Muscle of arm (tissue), 12 donors: Measurements from ENCODE around the gene EIF3J. TPM values are rescaled to one million over a fixed set of nuclear protein-coding genes. Genes with fewer than 3 reads are reported as not detected.

Experiments
- DNase-seq: peaks from one replicate; pipeline ENCODE4 v3.0.0-alpha.2; 2013
- polyA plus RNA-seq, 12 donors: library from polyadenylated mRNA; unstranded; fragments of 120-200 nt; gene quantifications; one replicate each; pipeline ENCODE4 v1.2.1, GENCODE V29; 2013; ENCODE audit not compliant: insufficient read length in 12 of 12

The EIF3J gene
- polyA plus RNA-seq, 12 donors, result 80.7 to 108 (median 96.0) TPM; not detected in 1

- no peak for DNase-seq
Measured at GRCh38 chr15:44588541-44588940, 51.6 kb downstream of the EIF3J start.

DNA sequence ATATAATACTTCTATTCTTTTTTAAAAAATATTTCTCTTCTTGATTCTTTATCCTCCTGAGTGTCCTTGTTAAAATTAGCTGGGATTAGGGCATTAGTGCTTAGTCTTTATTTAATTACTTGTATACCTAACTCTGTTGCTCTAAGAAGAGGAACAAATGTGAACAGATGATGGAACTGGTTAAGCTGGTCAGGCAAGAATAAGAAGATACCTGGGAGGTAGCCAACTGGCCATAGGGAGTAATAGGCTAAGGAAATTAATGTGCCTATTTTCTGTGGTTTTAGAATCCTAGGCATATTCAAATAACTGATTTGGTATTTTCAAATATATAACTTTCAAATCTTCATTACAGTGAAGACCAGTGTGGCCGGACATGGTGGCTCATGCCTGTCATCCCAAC, 54.4 kb downstream of the EIF3J start:
- no peak for DNase-seq

DNA sequence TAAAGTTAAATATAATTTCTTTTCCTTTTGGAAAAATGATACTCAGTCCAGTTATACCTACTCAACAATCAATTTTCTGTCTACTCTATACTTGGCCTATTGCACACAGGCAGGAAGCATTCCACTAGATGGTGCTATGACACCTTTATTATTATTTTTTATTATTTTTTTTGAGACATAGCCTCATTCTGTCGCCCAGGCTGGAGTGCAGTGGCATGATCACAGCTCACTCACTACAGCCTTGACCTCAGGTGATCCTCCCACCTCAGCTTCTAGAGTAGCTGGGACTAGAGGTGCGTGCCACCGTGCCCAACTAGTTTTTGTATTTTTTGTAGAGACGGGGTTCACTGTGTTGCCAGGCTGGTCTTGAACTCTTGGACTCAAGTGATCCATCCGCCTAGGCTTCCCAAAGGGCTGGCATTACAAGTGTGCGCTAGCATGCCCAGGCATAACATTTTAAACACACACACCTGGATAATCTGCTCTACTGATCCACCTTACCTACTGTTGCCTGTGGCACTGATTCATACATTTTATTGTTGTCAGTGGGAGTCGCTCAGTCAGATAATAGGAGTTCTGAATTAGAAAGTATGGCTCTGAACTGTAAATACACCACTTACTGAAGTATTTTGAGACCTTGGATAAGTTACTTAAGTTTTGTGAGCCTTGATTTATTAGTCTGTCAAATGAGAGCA, 56.2 kb downstream of the EIF3J start:
- no peak for DNase-seq

DNA sequence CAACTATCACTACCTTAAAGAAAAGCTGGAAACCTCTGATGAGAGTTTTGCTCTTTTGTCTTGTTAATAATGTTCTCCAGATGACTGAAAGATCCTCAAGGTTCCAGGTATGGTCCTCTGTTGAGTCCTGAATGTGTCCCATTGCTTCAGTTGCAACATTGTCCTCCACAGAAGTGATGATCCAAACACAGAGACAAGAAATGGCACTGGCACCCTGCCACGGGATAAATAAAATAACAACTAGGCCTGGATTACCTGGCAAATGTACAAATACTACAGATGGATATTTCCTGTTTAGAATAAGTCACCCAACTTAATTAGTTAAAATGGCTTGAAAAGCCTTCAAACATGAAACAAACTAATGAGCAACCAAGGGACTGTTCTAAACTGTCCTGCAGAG, 58.3 kb downstream of the EIF3J start:
- no peak for DNase-seq

GRCh38 chr15:44595656-44596510, 58.9 kb downstream of the EIF3J start:
- DNase-seq, result no peak

- no peak for DNase-seq
Measured at GRCh38 chr15:44596511-44597010, 59.6 kb downstream of the EIF3J start.

DNA sequence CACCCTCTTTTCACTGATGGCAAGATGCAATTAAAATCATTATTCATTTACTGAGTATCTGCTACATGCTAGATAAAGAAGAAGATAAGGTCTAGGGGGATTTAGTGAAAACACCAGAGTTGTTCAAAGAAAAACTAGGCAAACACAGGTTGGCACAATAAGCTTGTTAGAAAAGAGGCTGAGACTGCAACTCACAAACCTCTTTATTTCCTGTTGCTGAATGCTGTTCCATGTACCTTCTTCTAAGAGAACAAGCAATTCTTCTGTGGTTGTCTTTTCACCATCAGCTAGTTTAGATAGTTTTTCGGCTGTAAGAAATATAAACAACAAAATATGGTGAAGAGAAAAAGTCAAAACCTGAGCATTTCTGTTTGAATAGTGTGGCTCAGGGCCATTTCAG, 61.1 kb downstream of the EIF3J start:
- DNase-seq, result no peak

DNA sequence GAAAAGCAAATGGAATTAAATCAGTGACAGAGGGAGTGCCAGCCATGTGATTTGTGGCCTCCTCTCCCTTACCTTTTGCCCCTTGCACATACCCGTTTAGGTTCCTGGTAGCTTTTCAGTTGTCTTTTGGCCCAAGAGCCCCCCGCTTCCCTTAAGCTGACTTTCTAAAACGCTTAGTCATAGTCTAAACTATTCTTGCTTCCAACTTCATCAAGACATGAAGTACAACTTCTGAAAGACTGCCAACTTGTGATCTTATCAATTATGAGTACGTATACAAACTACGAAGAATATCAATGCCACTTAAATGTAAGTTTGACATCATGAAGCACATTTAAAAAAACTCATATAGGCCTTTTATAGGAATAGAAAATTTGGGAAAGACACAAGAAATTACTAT, 61.9 kb downstream of the EIF3J start:
- no peak for DNase-seq

- no peak for DNase-seq
Measured at GRCh38 chr15:44603126-44603525, 66.2 kb downstream of the EIF3J start.

DNA sequence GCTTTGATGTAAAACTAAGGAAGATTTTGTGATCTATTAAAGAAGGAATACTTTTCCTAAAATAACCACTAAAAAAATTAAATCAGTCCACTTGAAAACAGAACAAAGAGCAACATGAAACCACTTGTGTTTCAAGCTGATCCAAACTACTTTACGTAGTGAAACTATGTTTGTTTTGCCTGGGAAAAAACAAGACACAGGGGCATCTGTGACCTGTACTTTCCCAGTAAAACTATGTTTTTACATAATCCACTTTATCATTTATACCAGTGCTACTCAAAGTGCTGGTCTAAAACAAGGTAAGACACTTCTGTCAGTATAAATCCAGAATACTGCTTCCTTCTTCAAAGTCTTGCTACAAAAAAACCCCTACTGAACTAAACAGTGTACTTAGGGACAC, 69.8 kb downstream of the EIF3J start:
- no peak for DNase-seq

Other genes starting within 250 kb of the EIF3J start
- 100 to 1,000 TPM in 2 of 12 donors, 10 to 100 TPM in 9, not detected in 1; 68.3 to 101 (median 85.0) TPM for gene GOLM2, start 248.4 kb upstream of the EIF3J start, polyA plus RNA-seq
- gene CTDSPL2, start 109.5 kb upstream of the EIF3J start, polyA plus RNA-seq, result 10 to 100 TPM in 11 of 12 donors, not detected in 1; 36.8 to 61.2 (median 46.3) TPM
- 10 to 100 TPM in 11 of 12 donors, not detected in 1; 32.7 to 87.2 (median 38.9) TPM for gene SPG11, start 126.5 kb downstream of the EIF3J start, polyA plus RNA-seq
- gene PATL2, start 174.2 kb downstream of the EIF3J start, polyA plus RNA-seq, result 1 to 10 TPM in 2 of 12 donors, under 1 TPM in 8, not detected in 2; 0.50 to 2.5 (median 0.75) TPM
- 100 to 1,000 TPM in 11 of 12 donors, not detected in 1; 459 to 939 (median 599) TPM for gene B2M, start 174.4 kb downstream of the EIF3J start, polyA plus RNA-seq
- 10 to 100 TPM in 11 of 12 donors, not detected in 1; 15.5 to 29.4 (median 24.7) TPM for gene TRIM69, start 199.4 kb downstream of the EIF3J start, polyA plus RNA-seq